Measurements from ENCODE around the gene MACC1.

DNA sequence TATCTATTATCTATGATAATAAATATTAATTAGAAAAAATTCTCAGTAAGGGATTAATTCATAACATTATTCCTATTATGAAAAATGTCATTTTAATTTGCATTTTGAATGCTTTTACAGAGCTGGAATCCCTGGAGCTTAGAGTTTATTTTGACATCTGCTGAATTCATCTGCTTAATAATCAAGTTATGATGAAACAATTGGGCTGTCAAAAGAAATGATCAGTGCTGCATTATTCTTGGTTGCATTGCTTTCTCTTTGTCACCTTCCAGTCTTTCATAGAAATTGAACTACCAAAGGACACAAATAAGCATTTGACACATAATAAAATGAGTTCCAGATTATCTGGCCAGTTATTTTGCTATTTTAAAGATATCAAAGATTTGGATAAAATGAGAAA is 40.0 kb upstream of the MACC1 start:
- TF ChIP-seq, protein P1, sequence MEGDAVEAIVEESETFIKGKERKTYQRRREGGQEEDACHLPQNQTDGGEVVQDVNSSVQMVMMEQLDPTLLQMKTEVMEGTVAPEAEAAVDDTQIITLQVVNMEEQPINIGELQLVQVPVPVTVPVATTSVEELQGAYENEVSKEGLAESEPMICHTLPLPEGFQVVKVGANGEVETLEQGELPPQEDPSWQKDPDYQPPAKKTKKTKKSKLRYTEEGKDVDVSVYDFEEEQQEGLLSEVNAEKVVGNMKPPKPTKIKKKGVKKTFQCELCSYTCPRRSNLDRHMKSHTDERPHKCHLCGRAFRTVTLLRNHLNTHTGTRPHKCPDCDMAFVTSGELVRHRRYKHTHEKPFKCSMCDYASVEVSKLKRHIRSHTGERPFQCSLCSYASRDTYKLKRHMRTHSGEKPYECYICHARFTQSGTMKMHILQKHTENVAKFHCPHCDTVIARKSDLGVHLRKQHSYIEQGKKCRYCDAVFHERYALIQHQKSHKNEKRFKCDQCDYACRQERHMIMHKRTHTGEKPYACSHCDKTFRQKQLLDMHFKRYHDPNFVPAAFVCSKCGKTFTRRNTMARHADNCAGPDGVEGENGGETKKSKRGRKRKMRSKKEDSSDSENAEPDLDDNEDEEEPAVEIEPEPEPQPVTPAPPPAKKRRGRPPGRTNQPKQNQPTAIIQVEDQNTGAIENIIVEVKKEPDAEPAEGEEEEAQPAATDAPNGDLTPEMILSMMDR (IDR thresholded peaks at IDR 0.05; ENCODE audit: low read length) = no peak
- no peak for TF ChIP-seq EZH2 (IDR thresholded peaks at IDR 0.05; ENCODE audit: borderline replicate concordance, low read length)

All from OCI-LY1 (cell line).